ENCODE data around the gene IQGAP2.

The IQGAP2 gene

DNA sequence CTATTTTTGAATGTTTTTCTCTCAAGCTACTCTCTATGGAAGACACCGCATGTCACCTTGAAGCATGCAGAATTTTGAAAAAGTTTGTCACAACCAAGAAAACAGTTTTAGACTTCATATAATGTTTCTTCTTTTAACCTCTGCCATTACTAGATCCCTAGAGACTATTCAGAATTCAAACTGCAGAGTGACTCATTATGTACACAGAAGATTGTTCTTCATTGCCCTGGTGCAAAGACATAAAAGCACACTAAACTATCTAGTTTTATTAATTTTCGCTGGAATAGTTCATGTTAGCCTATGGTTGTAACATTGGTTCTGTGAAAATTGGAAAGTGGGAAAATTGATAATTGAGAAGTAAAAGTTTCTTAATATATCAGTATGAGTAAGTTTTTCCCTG, 201.8 kb downstream of the IQGAP2 start:
- in situ Hi-C loops (cut with HindIII; ENCODE audit: low pct_unique_long_range_greater_than_20kb, low sequenced_read_pairs), result no loop called here
- no peak for TF ChIP-seq JUND (IDR thresholded peaks at IDR 0.05; ENCODE audit: low read depth)
- no peak for DNase-seq (ENCODE audit: low read depth in 1 of 2, low spot score in 1 of 2)

DNA sequence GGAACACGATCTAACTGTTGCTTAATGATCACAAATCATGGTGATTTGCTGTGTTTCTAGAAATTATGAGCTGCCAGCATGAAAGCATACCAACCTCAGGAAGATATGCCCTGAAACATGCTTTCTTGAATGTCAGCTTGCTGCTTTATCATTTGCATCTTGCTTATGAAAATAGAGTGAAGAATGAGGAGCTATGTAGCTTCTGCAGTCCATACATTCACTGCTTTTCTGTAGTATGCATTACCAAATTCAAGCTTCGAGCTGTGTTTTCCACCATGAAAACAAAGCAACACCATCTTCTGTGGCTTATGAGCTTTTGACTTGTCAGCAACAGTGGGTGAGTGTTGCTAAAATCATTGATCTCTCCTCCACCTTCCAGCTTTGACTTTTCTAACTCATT, 203.6 kb downstream of the IQGAP2 start:
- no peak for DNase-seq (ENCODE audit: low read depth in 1 of 2, low spot score in 1 of 2)
- no peak for TF ChIP-seq JUND (IDR thresholded peaks at IDR 0.05; ENCODE audit: low read depth)
- in situ Hi-C loops (cut with HindIII; ENCODE audit: low pct_unique_long_range_greater_than_20kb, low sequenced_read_pairs), result no loop called here

DNA sequence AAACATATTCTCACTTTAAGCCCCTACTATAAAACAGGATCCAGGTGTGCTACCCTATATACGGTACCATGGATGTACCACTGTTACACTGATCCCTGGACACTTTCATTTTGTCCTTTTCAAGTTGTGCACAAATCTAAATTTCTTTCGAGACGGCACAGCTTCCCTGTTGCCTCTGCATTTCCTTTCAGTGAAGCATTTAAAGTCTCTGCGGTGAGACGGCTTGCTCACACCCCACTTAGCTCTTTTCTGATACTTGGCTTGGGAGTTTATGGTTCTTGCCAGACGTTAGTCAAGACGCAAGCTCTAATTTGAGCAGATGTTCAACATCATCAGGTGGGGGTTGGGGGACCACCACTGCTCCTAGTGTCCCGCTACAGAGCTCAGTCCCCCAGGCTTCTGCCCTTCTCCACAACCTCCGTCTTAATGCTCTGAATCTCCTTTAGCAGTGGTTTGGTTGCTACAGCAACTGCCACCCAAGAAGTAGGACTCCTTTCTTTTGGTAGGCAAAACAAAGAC, 204.3 kb downstream of the IQGAP2 start:
- in situ Hi-C loops (cut with HindIII; ENCODE audit: low pct_unique_long_range_greater_than_20kb, low sequenced_read_pairs), result no loop called here
- TF ChIP-seq JUND (IDR thresholded peaks at IDR 0.05; ENCODE audit: low read depth), result no peak
- no peak for DNase-seq (ENCODE audit: low read depth in 1 of 2, low spot score in 1 of 2)

DNA sequence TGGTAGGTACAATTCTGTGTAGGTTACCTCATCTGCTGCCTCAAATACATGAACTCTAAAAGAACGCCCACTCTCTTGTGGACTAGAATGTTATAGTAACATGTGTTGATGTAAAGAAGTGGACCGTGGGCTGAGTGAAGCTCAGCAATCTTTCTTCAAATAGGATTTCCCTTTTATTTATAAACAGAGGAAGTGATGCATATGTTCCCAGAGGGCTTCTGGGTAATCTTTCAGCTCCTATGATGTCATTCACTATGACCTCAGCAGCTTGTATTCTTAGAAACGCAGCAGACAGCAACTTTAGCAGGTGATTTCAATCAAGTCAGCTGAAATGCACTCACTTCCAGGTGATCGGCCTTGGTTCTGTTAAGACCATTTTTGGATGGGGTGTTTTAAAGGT, 205.7 kb downstream of the IQGAP2 start:
- no peak for TF ChIP-seq JUND (IDR thresholded peaks at IDR 0.05; ENCODE audit: low read depth)
- DNase-seq (ENCODE audit: low read depth in 1 of 2, low spot score in 1 of 2), result no peak

DNA sequence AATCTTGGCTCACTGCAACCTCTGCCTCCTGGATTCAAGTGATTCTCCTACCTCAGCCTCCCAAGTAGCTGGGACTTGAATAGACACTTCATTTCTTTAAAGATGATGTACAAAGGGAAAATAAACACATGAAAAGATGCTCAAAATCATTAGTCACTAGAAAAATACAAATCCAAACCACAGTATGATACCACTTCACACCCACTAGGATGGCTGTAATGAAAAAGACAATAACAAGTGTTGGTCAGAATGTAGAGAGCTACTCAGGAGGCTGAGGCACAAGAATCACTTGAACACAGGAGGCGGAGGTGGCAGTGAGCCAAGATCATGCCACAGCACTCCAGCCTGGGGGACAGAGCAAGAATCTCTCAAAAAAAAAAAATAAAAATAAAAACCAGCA, 207.1 kb downstream of the IQGAP2 start:
- no peak for TF ChIP-seq JUND (IDR thresholded peaks at IDR 0.05; ENCODE audit: low read depth)
- DNase-seq (ENCODE audit: low read depth in 1 of 2, low spot score in 1 of 2), result no peak
- in situ Hi-C loops (cut with HindIII; ENCODE audit: low pct_unique_long_range_greater_than_20kb, low sequenced_read_pairs), result no loop called here

More for the DNA sequence above, 205.7 kb downstream of the IQGAP2 start:
- in situ Hi-C loops (cut with HindIII; ENCODE audit: low pct_unique_long_range_greater_than_20kb, low sequenced_read_pairs), result no loop called here

DNA sequence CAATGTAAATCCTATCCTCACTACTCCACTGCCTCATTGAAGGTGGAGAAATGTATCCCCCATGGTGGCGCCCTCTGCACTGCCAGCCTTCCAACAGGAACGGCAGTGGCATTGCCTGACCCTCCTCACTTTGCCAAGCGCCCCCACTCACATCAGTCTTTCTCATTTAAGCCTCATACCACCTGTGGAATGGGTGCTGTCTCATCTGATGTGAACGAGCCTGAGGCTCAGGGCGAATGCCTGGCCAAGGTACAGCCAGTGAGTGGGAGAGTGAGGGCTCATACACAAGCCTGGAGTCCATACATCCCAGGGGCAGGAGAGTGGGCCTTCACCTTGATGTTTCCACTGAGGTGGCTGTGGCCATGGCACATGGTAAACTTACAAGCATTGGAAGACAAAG, 209.9 kb downstream of the IQGAP2 start:
- in situ Hi-C loops (cut with HindIII; ENCODE audit: low pct_unique_long_range_greater_than_20kb, low sequenced_read_pairs), result no loop called here
- no peak for TF ChIP-seq JUND (IDR thresholded peaks at IDR 0.05; ENCODE audit: low read depth)
- DNase-seq (ENCODE audit: low read depth in 1 of 2, low spot score in 1 of 2), result no peak

DNA sequence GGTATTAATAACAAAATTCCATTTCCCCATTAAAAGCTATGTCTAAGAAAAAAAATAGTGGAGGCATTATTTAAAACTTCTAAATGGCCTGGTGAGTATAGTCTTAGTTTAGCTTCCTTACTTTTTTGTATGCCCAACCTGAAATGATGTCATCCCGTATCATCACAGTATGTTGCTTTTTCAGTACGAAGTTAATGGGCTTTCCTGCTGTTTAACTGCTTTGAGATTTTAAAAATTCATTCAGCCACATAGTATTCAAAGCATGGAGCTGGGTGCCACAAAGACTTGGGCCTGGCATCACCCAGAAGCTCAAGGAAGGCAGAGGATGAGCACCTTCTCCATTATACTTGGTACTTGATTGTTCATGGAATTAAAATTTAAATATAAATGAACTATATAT, 212.7 kb downstream of the IQGAP2 start:
- in situ Hi-C loops (cut with HindIII; ENCODE audit: low pct_unique_long_range_greater_than_20kb, low sequenced_read_pairs), result no loop called here
- no peak for TF ChIP-seq JUND (IDR thresholded peaks at IDR 0.05; ENCODE audit: low read depth)
- DNase-seq (ENCODE audit: low read depth in 1 of 2, low spot score in 1 of 2), result no peak

DNA sequence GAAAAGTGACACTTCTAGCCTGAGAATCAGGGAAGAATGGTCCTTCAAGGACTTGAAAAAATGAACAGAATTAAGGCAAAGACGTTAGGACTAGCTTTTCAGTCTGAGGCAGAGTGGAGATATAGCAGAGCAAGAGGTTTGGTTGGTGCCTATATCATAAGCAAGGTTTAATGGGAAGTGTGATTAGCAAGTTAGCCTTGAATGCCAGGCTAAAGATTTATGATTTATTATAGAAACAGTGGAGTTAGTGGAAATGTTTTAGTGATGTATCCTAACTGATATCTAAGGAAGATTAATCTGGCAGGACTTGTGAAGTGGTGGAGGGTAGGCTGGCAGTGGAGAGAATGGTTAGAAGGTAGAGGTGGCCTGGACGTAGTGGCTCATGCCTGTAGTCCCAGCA, 213.1 kb downstream of the IQGAP2 start:
- no peak for TF ChIP-seq JUND (IDR thresholded peaks at IDR 0.05; ENCODE audit: low read depth)
- in situ Hi-C loops (cut with HindIII; ENCODE audit: low pct_unique_long_range_greater_than_20kb, low sequenced_read_pairs), result no loop called here
- no peak for DNase-seq (ENCODE audit: low read depth in 1 of 2, low spot score in 1 of 2)

DNA sequence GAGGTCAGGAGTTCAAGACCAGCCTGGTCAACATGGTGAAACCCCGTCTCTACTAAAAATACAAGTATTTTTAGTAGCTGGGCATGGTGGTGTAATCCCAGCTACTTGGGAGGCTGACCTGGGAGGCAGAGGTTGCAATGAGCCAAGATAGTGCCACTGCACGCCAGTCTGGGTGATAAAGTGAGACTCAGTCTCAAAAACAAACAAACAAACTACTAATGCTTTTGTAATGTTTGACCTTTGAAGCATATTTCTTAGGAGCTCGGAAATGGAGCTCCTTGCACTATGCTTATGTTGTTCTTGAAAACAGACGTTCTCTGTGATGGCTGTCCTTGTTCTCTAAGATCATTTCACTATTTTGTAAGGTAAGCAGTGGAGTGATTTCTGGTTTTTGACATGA, 214.1 kb downstream of the IQGAP2 start:
- no peak for TF ChIP-seq JUND (IDR thresholded peaks at IDR 0.05; ENCODE audit: low read depth)
- in situ Hi-C loops (cut with HindIII; ENCODE audit: low pct_unique_long_range_greater_than_20kb, low sequenced_read_pairs), result no loop called here
- DNase-seq (ENCODE audit: low read depth in 1 of 2, low spot score in 1 of 2), result no peak

DNA sequence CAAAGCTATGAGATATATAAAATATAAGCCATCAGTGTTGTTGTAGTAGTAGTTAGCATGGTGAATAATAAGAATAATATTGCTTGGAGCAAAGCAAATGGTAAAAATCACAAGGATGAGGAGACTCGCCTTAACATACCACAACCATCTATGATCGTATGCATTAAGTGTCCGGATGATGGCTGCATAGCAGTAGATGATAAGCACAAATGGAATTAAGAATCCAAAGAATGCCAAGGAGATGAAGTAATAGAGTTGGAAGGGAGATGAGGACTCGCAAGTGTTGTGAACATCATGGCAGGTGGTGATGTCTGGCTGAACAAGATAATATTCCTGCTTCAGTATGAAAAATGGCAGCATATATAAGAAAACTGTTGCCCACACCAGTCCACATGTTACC, 214.6 kb downstream of the IQGAP2 start:
- no peak for DNase-seq (ENCODE audit: low read depth in 1 of 2, low spot score in 1 of 2)
- in situ Hi-C loops (cut with HindIII; ENCODE audit: low pct_unique_long_range_greater_than_20kb, low sequenced_read_pairs), result no loop called here
- no peak for TF ChIP-seq JUND (IDR thresholded peaks at IDR 0.05; ENCODE audit: low read depth)

DNA sequence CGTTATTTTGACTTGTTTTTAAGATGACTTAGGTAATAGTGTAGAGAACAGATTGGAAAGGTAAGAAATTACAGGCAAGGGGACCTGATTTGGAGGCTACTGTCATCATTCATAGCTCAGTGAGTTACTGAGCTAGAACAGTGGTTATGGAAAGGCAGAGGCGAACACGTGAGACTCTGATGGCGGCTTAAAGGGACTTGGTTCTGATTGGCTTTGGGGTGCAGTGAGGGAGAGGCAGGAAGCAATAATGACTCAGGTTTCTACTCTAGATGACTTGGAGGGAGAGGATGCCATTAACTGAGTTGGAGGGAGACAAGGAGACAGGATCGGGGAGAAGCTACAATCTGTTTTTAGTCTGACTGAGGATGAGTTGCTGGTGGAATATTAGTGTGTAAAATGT, 217.1 kb downstream of the IQGAP2 start:
- TF ChIP-seq JUND (IDR thresholded peaks at IDR 0.05; ENCODE audit: low read depth), result no peak
- DNase-seq (ENCODE audit: low read depth in 1 of 2, low spot score in 1 of 2), result no peak
- in situ Hi-C loops (cut with HindIII; ENCODE audit: low pct_unique_long_range_greater_than_20kb, low sequenced_read_pairs), result no loop called here

DNA sequence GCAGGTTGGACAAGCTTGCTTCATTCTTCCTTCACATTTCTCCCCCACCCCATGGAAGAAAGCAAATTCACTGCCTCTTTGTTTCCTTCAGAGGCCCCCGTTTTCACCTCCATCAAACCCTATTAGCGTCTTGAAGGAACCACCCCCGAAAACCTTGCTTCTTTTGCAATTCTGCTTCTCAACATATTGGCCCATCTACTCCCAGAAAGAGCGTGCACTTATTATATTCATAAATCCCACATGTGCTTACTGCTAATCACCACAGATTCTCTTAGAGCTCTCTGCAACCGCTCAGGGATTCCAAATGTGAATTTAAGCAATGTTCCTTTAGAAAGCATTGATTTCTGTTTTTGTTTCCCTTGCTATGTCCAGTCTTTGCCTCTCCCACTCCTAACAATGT, 219.0 kb downstream of the IQGAP2 start:
- in situ Hi-C loops (cut with HindIII; ENCODE audit: low pct_unique_long_range_greater_than_20kb, low sequenced_read_pairs), result no loop called here
- no peak for DNase-seq (ENCODE audit: low read depth in 1 of 2, low spot score in 1 of 2)
- no peak for TF ChIP-seq JUND (IDR thresholded peaks at IDR 0.05; ENCODE audit: low read depth)

DNA sequence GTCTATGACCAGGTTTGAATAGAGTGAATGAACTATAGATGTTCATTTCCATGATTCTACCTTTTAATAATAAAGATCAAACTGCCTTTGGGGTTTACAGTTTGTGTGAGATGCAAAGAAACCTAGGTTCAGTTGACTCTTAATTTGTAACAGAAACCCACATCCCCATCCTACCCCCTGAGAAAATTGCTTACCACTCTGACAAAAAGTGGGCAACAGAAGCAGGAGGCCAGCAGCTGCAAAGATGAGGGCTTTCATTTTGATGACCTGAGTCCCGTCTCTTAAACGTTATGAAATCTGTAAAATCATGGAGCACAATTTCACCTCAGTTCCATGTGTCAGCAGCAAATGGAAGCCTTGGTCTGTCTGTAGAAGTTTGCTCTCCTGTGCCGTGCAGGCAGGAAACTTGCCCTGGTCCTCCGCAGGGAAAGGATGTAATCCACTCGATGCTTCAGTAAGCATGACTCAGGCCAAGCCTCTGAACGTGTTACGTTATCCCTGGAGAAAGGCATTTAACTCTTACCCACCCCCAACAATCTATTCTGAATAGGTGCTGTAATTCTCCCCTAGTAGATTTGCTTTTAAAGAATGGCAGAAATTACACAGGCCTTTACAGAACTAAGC, 220.0 kb downstream of the IQGAP2 start, which contains the start of gene F2RL2:
TSS of gene F2RL2 (minus strand) at position 431 of the 624 bp plus-strand sequence. CDS start at position 258, 173 bp downstream.
- no peak for TF ChIP-seq JUND (IDR thresholded peaks at IDR 0.05; ENCODE audit: low read depth)
- DNase-seq (ENCODE audit: low read depth in 1 of 2, low spot score in 1 of 2), result no peak
- in situ Hi-C loops (cut with HindIII; ENCODE audit: low pct_unique_long_range_greater_than_20kb, low sequenced_read_pairs), result no loop called here
